ENCODE results near the gene GRM7.

DNA sequence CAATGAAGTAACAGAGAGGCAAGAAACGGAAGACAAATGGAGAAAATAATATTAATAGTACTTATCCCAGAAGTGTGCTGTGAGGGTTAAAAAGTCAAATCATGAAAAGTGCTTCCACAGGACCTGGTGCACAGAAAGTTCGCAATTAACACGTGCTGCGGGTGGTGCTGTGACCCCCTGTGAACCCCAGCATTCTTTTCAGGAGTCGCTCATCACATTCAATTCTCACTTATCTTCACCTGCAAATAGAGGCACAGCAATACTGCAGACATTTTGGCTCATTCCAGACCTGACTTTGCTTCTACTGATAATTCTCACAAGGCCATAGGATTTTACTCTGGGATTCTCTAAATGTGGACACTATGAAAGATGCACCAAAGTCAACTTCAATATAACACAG is 584.4 kb downstream of the GRM7 start:
- TF ChIP-seq, protein P1, sequence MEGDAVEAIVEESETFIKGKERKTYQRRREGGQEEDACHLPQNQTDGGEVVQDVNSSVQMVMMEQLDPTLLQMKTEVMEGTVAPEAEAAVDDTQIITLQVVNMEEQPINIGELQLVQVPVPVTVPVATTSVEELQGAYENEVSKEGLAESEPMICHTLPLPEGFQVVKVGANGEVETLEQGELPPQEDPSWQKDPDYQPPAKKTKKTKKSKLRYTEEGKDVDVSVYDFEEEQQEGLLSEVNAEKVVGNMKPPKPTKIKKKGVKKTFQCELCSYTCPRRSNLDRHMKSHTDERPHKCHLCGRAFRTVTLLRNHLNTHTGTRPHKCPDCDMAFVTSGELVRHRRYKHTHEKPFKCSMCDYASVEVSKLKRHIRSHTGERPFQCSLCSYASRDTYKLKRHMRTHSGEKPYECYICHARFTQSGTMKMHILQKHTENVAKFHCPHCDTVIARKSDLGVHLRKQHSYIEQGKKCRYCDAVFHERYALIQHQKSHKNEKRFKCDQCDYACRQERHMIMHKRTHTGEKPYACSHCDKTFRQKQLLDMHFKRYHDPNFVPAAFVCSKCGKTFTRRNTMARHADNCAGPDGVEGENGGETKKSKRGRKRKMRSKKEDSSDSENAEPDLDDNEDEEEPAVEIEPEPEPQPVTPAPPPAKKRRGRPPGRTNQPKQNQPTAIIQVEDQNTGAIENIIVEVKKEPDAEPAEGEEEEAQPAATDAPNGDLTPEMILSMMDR (IDR thresholded peaks at IDR 0.05; ENCODE audit: insufficient read depth, low read length), result no peak
- TF ChIP-seq, protein P2, sequence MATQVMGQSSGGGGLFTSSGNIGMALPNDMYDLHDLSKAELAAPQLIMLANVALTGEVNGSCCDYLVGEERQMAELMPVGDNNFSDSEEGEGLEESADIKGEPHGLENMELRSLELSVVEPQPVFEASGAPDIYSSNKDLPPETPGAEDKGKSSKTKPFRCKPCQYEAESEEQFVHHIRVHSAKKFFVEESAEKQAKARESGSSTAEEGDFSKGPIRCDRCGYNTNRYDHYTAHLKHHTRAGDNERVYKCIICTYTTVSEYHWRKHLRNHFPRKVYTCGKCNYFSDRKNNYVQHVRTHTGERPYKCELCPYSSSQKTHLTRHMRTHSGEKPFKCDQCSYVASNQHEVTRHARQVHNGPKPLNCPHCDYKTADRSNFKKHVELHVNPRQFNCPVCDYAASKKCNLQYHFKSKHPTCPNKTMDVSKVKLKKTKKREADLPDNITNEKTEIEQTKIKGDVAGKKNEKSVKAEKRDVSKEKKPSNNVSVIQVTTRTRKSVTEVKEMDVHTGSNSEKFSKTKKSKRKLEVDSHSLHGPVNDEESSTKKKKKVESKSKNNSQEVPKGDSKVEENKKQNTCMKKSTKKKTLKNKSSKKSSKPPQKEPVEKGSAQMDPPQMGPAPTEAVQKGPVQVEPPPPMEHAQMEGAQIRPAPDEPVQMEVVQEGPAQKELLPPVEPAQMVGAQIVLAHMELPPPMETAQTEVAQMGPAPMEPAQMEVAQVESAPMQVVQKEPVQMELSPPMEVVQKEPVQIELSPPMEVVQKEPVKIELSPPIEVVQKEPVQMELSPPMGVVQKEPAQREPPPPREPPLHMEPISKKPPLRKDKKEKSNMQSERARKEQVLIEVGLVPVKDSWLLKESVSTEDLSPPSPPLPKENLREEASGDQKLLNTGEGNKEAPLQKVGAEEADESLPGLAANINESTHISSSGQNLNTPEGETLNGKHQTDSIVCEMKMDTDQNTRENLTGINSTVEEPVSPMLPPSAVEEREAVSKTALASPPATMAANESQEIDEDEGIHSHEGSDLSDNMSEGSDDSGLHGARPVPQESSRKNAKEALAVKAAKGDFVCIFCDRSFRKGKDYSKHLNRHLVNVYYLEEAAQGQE (IDR thresholded peaks at IDR 0.05; ENCODE audit: insufficient replicate concordance, low read depth), result no peak
- no peak for TF ChIP-seq GABPA (IDR thresholded peaks at IDR 0.05; ENCODE audit: low read depth)

Measured in HL-60 (cell line).